ENCODE data around the gene NOS1.

NOS1 gene

DNA sequence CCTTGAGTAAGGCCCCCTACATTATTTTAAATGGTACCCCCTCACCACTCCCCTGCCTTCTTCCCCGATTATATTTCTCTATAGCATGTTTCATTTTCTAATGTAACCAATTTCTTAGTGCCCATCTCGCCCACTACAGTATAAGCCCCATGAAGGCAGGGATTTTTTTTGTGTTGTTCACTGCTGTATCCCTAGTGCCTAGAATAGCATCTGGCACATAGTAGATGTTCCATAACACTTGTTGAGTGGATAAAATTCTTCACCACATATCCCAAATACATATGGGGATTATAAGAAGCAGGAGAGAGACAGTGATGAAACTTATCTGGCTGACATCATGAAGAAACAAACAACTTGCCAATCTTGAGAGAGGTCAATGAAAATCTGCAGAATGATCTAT is 182.7 kb downstream of the NOS1 start:
- DNase-seq (ENCODE audit: low read depth in 2 of 2), result no peak

DNA sequence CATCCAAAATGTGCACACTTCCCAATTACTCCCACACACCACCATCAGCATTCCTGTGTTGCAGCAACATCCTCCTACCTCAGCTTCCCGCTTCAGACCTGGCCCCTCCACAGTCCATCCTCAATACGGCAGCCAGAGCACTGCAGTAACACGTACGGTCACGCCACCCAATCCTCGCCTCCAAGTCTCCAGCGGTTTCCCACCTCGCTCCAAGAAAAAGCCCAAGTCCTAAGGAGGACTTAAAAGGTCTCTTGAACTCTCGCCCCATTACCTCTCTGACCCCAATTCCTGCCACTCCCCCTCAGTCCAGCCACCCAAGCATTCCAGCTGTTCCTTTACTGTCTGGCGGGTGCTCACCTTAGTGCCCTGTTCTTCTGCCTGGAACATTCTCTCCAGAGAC is 183.1 kb downstream of the NOS1 start:
- no peak for DNase-seq (ENCODE audit: low read depth in 2 of 2)

DNA sequence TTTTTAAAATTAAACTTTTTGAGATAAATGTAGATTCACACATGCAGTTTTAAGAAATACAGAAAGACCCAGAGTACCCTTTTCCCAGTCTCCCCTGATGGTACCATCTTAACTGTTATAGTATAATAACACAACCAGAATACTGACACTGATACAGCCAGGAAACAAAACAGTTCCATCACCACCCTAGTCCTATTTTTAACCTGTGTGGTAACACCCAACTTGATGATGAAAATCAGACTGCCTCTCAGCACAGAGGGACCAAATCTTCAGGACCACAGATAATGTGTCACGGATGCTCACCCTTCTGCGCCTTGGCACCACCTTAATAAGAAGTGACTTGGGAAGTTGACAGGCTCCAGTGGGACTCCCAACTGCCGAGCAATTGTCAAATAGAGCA is 189.3 kb downstream of the NOS1 start:
- no peak for DNase-seq (ENCODE audit: low read depth in 2 of 2)

DNA sequence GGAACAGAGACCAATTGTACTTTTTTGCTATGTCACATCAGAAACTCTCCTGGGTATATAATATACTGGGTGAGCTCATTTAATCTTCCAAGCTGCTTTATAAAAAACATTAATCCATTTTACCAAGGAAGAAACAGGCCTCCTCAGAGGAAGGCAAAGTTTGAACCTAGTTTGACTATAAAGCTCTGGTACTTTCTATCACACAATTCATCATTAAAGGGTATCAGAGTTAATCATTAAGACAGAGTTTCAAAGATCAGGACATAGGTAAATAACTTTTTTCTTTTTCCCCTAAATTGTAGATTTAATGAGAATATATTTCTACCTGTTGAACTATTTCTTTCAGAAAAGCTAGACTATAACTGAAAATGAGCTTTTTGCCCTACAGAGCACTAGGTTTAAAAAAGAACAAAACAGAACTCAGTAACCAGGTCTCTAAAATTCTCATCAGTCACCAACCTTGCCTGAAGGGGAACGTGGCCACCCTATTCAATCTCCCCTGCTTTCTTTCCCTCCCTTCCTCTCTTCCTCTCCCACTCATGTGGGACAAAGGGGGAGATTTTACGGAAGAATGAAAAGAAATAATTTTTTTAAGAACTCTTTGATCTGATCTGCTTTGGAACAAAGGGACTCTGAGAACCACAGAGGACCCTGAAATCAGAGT is 189.8 kb downstream of the NOS1 start:
- DNase-seq (ENCODE audit: low read depth in 2 of 2), result no peak

DNA sequence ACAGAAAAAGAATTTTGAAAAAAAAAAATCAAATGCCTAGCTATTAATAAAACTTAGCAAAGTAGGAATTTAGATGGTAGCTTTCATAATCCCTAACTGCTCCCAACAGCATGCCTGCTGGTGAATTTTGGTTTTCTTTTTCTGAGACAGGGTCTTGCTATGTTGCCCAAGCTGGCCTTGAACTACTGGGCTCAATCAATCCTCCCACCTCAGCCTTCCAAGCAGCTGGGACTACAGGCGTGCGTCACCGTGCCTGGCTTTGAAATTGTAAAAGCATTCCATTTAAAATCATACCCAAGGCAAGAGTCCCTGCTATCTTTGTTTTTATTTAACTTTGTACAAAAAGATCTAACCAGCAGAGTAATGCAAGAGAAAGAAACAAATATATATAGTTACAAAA is 191.9 kb downstream of the NOS1 start:
- DNase-seq (ENCODE audit: low read depth in 2 of 2), result no peak

DNA sequence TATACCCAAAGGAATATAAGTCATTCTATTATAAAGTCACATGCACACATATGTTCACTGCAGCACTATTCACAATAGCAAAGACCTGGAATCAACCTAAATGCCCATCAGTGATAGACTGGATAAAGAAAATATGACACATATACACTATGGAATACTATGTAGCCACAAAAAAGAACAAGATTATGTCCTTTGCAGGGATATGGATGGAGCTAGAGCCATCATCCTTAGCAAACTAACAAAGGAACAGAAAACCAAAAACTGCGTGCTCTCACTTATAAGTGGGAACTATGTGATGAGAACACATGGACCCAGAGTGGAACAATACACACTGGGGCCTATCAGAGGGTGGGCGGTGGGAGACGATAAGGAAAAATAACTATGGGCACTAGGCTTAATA is 192.4 kb downstream of the NOS1 start:
- no peak for DNase-seq (ENCODE audit: low read depth in 2 of 2)

DNA sequence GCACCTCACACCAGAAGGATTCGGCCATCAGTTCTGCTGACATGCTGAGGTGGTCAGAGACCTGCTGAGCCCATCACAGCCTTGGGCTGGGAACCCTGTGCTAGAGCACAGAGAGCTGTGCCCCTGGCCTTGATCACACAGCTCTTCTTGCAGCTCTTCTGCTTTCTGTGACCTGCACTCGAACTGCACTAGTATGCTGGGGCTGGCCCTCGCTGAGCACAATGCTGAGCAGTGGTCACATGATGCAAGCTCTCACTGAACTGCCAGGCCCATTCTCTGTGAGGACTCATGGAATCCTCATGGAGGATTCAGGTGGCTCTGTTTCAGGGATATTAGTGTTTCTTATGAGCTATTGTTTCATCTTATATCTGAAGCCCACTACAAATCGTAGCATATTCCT is 193.7 kb downstream of the NOS1 start:
- no peak for DNase-seq (ENCODE audit: low read depth in 2 of 2)

DNA sequence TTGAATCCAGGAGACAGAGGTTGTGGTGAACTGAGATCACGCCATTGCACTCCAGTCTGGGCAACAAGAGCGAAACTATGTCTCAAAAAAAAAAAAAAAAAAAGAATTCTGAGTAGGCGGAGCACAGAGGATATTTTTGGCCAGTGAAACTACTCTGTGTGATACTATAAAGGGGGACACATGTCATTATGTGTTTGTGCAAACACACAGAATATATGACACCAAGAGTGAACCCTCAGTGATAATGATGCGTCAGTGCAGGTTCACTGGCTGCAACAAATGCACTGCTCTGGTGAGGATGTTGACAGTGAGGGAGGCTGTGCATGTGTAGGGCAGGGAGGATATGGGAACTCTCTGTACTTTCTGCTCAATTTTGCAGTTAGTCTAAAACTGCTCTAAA is 195.3 kb downstream of the NOS1 start:
- DNase-seq (ENCODE audit: low read depth in 2 of 2), result no peak

DNA sequence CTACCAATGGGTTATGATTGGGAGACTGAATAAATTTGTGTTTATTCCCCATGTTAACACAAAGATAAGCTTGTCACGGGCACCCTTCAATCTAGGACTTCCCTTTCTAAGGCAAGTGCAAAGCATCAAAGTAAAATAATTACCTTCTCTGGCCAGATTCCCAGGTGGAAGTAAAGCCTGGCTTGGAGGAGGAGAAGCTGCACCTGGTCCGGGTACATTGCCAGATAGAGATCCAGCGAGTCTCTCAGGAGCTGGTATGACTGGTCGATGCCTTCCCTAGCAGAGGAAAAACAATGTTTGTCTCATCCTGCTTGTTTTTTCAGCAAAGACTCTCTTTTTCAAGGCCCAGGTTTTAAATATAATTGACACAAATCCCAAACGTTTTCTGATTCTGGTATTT is 196.1 kb downstream of the NOS1 start:
- DNase-seq (ENCODE audit: low read depth in 2 of 2), result no peak

DNA sequence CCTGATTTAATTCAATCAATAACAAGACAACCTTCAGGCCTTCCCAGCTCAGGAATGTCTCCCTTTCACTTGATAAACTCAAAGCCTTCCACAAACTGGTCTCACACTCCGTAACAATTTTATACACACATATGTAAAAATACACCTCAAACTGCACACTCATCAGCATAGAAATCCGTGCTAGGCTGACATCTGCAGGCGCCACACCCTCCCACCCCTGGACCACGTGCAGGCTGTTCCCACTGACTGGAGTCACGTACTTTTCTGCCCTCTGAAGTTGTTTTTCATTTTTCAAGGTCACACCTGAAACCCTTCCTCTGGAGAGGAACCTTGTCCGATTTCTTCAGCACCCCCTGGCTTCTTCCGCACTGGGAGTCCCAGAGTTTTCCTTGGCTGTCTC is 198.8 kb downstream of the NOS1 start:
- DNase-seq (ENCODE audit: low read depth in 2 of 2), result no peak

DNA sequence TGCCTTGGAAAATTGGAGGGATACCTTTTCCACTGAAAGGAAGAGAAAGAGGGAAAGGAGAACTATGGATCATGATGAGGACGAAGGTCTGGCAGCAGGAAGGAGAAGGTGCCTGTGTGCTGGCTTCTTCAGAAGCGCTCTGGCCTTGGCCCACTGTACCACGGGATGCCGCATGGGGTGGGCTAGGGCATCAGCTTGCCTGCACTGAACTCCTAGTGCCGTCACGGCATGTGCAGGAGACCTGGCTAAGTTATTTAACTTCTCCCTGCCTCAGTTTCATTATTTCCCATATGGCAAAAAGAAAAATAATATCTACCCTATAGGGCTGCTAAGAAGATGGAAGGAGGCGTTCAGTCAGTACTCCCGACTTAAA is 199.3 kb downstream of the NOS1 start:
- no peak for DNase-seq (ENCODE audit: low read depth in 2 of 2)

DNA sequence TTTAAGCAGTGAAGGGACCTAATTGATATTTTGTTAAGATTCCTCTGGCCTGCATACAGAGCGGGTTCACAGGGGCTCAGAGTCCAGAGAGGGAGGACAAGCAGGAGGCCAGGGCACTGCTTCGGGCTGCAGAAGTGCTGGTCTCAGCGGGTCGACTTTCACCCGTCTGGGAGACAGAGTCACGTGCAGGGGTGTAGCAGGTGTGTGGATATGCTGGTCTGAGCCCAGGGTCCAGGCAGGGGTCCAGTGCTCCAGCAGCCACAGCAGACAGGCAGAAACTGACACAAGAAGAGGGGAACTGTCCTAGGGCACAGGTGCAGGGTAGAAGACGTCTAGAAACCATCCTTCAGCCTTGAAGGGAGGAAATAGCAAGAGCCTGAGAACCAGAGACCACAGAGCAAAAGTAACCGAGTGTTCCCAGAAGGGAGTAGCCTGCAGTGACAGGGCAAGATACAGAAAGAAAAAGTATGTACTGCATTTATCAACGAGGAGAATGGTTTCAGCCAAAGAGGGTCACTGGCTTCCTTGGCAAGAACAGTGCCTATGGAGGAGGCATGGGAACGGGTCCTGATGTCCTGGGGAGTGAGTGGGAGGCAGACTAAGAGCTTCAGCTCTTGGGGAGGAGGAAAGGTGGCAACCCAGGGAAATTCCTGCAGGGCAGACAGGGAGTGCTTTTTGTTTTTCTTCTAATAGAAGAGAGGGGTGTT is 199.8 kb downstream of the NOS1 start:
- no peak for DNase-seq (ENCODE audit: low read depth in 2 of 2)

DNA sequence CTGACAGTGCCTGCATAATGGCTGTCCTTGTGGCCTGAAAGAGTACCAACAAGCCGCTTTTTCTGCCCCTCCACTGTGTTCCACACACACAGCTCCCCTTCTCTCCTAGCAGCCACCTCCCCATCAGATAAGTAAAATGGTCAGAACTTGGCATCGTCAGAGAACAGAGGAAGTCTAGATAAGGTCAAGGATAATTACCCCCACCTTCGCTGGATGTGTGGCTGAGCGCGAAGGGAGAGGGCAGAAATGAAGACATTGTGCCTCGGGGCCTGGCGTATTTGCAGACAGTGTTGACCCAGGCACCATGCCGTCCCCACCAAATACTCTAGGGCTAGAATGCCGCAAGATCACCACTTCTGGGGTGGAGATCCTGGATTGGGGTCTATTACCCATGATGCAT is 201.8 kb downstream of the NOS1 start:
- no peak for DNase-seq (ENCODE audit: low read depth in 2 of 2)

DNA sequence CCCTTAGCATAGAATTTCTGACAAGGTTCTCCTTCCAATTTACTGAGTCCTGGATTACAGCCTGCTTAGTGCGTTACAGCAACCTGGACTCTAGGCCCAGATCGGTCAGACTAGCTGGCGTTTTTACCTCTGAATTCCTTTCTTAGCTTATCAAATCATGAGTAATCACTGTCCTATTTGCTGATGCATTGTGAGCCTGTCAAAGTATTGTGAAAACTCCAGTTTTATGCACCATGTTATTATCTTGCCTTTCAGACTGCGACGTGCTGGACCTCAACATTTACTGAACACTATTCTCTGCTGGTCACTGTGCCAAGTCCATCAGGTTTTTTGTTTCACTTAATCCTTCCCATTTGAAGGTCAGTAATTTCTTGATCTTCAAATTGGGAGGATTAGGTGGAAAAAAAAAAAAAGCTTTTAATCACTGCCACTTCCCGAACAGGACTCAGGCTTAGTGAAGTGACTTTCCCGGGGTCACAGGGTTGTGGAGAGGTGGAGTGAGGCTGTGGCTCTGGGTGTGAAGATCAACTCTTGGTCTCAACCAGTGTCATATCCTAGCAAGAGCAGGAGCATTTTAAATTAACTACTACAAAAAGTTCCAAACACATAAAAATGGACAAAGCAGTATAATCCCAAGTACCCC is 202.4 kb downstream of the NOS1 start:
- DNase-seq (ENCODE audit: low read depth in 2 of 2), result no peak
